Measurements from ENCODE around the gene CEP76.
A peak's percentile ranks its signal among the peaks of the same experiment; 100 is the strongest.
"Not testable (repeated sequence)": the region's sequence is repeated elsewhere in the genome, so short reads cannot be mapped to it uniquely, and the experiment has no call there.

CEP76 gene

GRCh38 chr18:12701161-12701560 lies 1.4 kb downstream of the CEP76 start:
- no peak for DNase-seq

GRCh38 chr18:12699747-12700146 lies 2.8 kb downstream of the CEP76 start:
- no peak for DNase-seq

DNA sequence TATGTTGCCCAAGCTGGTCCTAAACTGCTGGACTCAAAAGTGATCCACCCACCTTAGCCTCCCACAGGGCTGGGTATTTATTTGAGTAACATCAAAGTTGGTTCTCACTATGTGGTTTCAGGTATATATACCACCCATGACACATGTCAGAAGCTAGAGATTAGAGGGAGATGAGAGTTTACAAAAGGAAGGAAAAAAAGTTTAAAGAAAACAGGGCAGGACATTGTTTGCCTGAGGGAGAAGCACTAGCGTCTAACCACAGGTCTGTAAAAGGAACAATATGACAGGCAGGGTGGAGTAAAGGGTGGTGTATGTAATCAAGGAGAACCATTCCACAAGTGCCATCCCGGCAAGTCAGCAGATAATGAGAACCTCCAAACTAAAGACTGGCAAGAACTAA lies 8.5 kb downstream of the CEP76 start:
- no peak for DNase-seq

GRCh38 chr18:12692206-12692605 lies 10.3 kb downstream of the CEP76 start:
- DNase-seq = no peak

DNA sequence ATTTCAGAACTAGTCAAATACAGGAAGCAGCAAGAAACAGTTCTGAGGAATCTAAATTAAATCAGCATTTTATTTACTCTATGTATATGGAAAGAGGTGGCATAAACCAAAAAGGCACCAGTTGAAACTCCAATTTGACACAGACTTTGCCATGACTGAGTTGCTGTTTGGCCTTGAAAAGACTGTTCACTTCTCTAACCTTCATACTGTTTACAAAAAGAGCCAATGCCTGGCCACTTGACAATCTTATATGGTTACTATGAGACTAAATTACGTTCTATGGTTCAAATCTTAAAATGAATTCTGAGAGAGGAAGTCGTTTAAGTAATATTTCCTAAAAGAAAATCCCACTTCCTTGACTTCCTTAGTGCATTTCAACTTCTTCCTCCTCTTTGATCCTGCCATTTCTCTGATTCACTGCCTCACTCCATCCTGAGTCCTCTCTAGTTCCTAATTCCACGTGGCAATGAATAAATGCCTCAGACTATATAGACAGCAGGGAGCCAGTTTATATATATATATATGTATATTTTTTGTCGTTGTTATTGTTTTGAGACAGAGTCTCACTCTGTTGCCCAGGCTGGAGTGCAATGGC lies 13.2 kb downstream of the CEP76 start:
- no peak for DNase-seq

DNA sequence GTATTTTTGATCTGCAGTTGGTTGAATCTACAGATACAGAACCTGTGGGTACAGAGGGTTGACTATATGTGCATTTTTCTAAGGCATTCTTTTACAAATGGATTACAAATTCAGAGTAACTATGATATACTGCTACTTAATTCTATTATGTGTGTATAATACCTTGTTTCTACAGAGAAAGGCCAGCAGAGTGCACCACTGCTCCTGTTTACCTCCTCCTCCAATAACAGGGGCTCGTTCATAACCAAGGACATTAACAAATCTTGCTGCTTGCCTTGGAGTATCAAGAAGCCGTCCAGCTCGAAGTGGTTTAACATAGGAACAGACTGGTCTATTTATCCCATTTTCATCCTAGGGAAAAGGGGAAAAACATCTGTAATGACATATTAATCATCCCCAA lies 16.4 kb downstream of the CEP76 start:
- no peak for DNase-seq

GRCh38 chr18:12679183-12679786 lies 23.2 kb downstream of the CEP76 start:
- DNase-seq = no peak

GRCh38 chr18:12668041-12668440 lies 34.5 kb downstream of the CEP76 start:
- DNase-seq = no peak

- peak; percentile 37 for DNase-seq
These were observed 42.5 kb downstream of the CEP76 start for GRCh38 chr18:12659904-12660605.

- no peak for DNase-seq
These were observed 43.9 kb downstream of the CEP76 start for GRCh38 chr18:12658426-12659138.

- DNase-seq = peak; percentile 33
These were observed 44.7 kb downstream of the CEP76 start, which contains the start of gene SPIRE1 for GRCh38 chr18:12657684-12658425. Gene SPIRE1 (minus strand): TSS chr18:12658107. CDS start chr18:12657866, 241 bp downstream.

- DNase-seq = peak; percentile 31
These were observed 45.4 kb downstream of the CEP76 start for GRCh38 chr18:12656938-12657683.

GRCh38 chr18:12656605-12656937 lies 46.0 kb downstream of the CEP76 start:
- no peak for DNase-seq

- no peak for DNase-seq
These were observed 47.6 kb downstream of the CEP76 start for GRCh38 chr18:12654971-12655370.

DNA sequence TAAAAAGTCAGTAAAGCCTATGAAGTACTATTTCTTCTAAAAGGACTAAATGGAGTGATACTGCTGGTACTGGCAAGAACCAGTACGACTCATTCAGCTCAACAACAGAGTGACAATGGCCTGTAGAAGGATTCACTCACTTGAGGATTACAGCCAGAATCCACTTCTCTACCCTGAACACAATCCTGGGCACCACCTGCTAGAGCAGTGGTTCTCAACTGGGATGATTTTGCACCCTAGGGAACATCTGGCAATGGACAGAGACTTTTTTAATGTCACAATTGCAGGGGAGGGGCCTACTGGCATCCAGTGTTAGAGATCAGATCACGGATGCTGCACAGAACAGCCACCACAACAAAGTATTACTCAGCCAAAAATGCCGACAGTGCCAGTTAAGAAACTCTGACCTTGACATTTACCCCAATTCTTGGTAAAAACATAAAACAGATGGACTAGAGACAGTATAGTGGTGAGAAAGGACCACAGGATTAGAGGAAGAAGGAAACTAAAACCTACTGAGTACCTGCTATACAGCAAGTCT lies 49.6 kb downstream of the CEP76 start:
- no peak for DNase-seq

- DNase-seq = no peak
These were observed 50.9 kb downstream of the CEP76 start for GRCh38 chr18:12651651-12652050.

GRCh38 chr18:12647773-12648172 lies 54.8 kb downstream of the CEP76 start:
- no peak for DNase-seq

GRCh38 chr18:12645751-12646203 lies 56.7 kb downstream of the CEP76 start:
- no peak for DNase-seq

GRCh38 chr18:12645254-12645653 lies 57.3 kb downstream of the CEP76 start:
- no peak for DNase-seq

DNA sequence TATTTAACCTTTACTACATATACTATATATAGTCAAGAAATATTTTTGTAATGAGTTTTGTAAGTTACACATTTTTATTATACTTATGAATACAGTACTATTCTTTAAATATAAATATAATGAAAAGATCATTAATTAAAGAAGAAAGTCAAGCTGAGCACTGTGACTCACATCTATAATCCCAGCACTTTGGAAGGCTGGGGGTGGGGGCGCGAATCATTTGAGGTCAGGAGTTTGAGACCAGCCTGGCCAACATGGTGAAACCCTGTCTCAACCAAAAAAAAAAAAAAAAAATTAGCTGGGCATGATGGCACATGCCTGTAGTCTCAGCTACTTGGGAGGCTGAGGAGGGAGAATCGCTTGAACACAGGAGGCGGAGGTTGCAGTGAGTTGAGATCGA lies 58.8 kb downstream of the CEP76 start:
- not testable (repeated sequence) for DNase-seq

DNA sequence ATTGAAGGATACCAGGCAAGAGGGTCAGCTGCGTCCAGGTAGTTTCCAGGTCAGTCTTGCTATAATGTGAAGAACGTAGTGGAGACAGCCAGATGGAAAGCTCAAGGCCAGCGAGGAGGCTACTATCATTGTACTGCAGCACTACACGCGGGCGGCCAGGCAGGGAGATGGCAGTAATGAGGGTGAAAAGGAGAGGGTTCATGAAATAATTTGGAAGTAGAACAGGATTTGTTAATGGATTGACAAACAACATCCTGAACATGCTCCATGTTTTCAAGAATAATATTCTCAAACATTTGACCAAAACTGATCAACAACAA lies 61.7 kb downstream of the CEP76 start:
- no peak for DNase-seq

Data from activated naive CD4-positive, alpha-beta T cell treated with Interleukin-2 at 50 U/mL for 16 hours (primary cell).